CD4-positive, alpha-beta T cell treated with Interleukin-4 for 4 hours (primary cell): ENCODE data around the gene LYRM7.
"Not testable (repeated sequence)": the region's sequence is repeated elsewhere in the genome, so short reads cannot be mapped to it uniquely, and the experiment has no call there.

Experiments
- DNase-seq: peaks from one replicate; pipeline ENCODE4 v3.0.0-alpha.2; 2020

The LYRM7 gene

DNA sequence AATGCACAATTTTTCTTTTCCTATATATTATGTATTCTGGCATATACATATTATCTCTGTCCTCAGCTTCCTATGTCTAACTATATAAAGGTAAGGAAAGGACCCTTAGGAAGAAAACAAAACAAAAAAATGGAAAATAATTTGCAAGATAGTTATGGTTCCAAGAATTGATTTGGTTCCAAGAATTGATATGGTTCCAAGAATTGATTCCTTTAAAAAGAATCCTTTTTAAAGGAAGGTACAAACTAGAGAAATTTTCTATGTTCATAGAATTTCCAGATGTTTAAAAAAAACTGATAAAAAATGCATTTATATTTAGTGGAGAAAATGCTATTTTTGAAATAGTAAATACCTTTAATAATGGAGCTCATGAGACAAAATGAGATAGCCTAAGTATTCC lies 12.1 kb downstream of the LYRM7 start:
- DNase-seq, result no peak

DNA sequence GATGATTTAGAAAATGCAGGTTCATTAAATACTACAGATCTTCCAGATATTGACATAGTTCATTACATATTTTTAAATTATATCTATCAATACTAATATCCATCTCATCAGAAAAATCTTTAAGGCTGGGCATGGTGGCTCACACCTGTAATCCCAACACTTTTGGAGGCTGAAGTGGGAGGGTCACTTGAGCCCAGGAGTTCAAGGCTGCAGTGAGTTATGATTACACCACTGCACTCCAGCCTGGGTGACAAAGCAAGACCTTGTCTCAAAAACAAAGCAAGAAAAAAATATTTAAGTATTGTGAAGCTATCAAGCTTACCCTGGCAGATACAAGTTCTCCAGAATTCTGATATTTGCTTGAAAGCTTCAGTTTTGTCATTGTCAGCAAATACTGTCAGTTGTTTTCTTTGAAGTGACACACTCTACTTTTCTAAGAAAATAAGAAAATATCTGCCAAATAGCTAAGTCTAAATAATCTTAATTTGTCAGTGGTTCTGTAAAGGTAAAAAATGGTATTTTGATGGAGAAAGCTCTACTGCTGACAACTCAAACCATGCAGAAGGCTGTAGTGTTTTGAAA lies 14.9 kb downstream of the LYRM7 start:
- no peak for DNase-seq

GRCh38 chr5:131186561-131187256 lies 16.0 kb downstream of the LYRM7 start:
- no peak for DNase-seq

DNA sequence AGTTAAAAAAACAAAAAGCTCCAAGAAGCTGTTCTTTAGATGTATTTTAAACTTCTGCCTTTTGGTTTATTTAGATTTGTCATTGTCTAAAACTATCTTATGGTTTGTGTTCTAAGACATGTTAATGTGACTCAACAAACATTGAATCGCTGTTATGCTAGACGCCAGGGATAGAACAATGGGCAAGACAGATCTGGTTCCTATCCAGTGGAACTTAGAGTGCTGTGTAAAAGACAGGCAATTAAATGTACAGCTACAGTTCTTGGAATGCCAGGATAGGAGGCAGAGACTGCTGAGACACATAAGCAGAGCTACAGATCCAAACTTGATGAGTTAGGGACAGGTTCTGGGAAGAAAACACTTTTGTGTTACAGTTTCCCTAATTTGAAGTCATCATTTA lies 22.4 kb downstream of the LYRM7 start:
- no peak for DNase-seq

- DNase-seq, result not testable (repeated sequence)
Measured at GRCh38 chr5:131193897-131194296, 23.2 kb downstream of the LYRM7 start.

DNA sequence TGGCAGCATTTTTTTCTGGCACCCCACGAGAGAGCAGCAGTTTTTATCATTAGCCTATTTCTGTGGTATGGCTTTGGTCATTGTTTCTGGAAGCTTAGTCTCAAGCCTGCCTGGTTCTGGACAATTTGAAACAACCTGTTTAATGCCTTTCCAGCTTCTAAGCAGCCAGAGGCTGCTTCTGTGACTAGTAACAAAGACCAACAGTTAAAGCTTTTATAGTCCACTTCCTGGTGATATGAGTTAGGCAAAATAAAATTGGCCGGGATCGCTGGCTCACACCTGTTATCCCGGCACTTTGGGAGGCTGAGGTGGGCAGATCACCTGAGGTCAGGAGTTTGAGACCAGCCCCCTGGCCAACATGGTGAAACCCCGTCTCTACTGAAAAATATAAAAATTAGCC lies 24.0 kb downstream of the LYRM7 start:
- DNase-seq, result no peak

GRCh38 chr5:131195696-131196095 lies 25.0 kb downstream of the LYRM7 start:
- no peak for DNase-seq

GRCh38 chr5:131196331-131196730 lies 25.6 kb downstream of the LYRM7 start:
- no peak for DNase-seq

- no peak for DNase-seq
Measured at GRCh38 chr5:131198625-131199024, 27.9 kb downstream of the LYRM7 start.

GRCh38 chr5:131200560-131200959 lies 29.8 kb downstream of the LYRM7 start:
- DNase-seq, result no peak

- DNase-seq, result no peak
Measured at GRCh38 chr5:131204964-131205363, 34.2 kb downstream of the LYRM7 start.

DNA sequence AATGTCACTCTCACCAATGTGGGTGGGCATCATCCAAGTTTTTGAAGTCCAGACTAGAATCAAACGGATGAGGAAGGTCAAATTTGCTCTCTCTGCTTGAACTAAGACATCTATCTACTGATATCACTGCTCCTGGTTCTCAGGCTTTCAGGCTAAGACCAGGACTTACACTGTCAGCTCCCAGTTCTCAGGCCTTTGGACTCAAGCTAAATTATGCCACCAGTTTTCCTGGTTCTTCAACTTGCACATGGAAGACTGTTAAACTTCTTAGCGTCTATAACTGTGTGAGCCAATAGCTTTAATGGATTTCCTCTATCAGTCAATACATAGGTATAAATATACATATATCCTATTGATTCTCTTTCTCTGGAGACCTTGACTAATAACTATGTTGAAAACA lies 35.3 kb downstream of the LYRM7 start:
- DNase-seq, result no peak

DNA sequence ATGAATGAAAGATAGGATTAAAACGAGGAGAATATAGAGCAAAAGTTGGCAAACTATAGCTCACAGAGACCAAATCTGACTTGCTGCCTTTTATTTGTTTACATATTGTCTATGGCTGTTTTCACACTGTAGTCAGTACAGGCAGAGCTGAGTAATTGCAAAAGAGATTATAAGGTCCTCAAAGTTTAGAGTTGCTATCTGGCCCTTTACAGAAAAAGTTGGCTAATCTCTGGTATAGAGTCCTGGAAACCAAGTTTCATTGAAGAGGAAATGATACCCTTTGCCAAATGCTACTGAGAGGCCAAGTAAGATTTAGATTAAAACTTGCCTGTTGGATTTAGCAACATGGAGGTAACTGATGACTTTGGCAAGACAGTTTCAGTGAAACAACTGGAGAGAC lies 36.0 kb downstream of the LYRM7 start:
- DNase-seq, result no peak

- no peak for DNase-seq
Measured at GRCh38 chr5:131209175-131209505, 38.4 kb downstream of the LYRM7 start.

DNA sequence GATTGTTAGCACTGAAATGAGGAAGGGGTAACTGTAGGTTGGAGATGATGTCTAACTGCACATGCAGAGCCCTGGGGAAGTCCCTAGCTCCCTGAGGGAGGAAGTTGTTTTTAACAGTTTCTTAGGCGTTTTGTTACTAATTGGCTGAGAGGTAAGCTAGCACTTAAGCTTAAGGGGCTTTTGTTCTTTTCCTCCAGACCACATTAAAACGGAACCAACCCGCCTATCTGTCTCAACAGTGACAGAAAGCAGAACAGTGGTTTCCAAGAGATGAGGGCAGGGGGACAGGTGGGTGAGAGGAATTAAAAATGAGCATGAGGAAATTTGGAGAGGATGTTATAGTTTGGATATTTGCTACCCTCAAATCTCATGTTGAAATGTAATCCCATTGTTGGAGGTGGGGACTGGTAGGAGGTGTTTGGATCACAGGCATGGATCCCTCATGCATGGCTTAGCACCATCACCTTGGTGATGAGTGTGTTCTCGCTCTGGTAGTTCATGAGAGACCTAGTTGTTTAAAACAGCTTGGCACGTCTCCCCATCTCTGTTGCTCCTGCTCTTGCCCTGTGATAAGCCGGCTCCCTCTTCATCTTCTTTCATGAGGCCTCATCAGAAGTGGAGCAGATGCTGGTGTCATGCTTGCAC lies 38.9 kb downstream of the LYRM7 start:
- DNase-seq, result peak; percentile 88

DNA sequence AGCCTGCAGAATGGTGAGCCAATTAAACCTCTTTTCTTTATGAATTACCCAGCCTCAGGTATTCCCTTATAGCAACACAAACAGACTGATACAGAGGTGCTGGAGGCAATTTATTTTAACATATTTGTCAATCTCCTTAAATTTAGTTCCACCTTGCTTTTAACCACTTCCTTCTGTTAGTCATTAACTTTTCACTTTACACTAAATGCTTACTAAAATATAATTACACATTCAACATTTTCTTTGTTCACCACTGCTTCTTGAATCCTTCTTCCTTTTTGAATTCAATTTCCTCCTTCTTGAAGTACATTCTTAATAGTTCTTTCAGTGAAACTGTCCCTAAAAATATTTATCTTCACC lies 39.4 kb downstream of the LYRM7 start:
- DNase-seq, result peak; percentile 46

DNA sequence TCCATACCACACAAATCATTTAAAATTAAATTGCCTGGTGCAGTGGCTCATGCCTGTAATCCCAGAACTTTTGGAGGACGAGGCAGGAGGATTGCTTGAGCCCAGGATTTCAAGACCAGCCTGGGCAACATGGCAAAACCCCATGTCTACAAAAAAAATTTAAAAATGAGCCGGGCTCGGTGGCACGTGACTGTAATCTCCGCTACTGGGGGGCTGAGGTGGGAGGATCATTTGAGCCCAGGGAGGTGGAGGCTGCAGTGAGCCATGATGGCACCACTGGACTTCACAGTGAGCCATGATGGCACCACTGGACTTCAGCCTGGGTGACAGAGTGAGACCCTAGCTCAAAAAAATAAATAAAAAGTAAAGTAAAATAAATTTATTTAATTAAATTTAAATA lies 40.9 kb downstream of the LYRM7 start:
- DNase-seq, result no peak

DNA sequence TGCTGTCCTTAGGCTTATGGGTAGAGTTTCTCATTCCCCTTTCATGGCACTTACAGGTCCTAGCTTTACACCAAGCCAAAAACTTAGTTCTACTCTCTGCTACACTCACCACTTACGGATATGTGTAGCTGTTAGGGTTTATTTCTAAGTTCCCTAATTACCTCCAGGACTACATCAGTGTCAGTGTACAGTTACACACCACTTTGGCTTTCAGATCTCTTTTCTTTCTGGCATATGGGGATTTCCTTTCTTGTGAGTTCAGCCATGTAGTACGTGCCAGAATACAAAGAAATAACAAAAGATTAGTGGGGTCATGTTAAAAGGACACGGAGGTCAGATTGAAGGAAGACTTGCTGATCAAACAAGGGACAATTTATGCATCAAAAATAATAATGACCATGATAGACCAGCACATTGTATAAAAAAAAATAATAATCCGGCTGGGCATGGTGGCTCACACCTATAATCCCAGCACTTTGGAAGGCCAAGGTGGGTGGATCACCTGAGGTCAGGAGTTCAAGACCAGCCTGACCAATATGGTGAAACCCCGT lies 41.8 kb downstream of the LYRM7 start:
- no peak for DNase-seq

DNA sequence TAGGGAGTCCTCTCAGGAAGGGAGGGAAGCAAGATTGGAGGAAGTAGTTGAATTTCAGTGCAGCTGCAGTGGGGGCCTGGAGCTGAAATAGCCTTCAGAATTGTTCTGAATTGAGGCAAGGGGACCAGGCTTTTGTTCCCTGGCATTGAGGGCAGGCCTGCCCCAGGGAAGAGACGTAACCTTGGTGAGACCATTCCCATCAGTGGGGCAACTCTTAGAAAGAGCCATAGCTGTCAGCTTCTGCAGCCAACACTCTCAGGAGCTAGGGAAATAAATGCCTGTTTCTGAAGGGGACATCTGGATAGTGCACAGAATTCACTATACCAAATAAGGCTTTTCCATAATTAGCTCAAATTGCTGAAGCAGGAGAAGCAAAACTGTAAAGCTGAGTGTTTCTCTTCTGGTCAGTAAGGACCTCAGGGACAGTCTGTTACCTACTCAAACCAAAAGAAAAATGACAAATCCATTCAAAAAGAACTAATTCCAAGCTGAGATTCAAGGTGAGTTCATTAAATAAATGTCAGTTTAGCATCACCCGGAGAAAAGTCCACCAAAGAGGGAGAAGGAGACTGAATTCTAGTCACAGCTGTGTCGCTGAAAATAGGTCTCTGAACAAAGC lies 44.0 kb downstream of the LYRM7 start:
- DNase-seq, result no peak

- no peak for DNase-seq
Measured at GRCh38 chr5:131217791-131218190, 47.0 kb downstream of the LYRM7 start.

GRCh38 chr5:131218392-131218791 lies 47.6 kb downstream of the LYRM7 start:
- DNase-seq, result no peak

DNA sequence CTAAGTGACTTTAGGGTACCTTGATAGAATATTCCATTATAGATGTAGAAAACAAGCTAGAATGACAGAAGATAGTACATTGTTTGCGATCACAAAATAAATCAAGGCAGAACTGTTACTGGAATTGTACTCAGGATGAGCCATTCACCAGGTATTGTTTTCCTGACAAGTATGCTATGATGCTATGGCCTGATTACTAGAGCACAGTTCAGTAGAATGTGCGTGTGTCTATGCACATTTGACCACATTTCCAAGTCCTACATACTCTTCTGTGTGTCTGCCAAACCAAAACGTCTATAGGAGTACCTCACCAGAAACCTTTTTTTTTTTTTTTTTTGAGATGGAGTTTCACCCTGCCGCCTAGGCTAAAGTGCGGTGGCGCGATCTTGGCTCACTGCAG lies 49.8 kb downstream of the LYRM7 start:
- DNase-seq, result no peak

DNA sequence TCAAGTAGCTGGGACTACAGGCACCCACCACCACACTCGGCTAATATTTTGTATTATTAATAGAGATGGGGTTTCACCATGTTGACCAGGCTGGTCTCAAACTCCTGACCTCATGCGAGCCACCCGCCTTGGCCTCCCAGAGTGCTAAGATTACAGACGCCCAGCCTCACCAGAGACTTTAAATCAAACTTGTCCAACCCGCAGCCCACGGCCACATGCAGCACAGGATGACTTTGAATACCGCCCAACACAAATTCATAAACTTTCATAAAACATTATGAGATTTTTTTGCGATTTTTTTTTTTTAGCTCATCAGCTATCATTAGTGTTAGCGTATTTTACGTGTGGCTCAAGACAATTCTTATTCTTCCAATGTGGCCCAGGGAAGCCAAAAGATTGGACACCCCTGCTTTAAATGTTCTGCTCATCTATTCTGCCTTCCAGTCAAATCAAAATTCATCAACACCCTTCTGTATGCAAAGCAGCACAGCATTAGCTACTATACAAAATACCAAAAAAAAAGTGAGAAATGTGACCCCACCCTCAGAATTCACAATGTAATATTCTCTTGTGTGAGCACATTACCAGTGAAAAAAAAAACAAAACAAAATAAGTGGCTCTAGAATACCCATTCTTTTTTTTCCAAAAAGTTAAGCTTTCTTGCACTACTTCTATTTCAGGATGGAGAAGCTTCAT lies 50.4 kb downstream of the LYRM7 start:
- DNase-seq, result no peak
